Body of pancreas (tissue), 4 donors: ENCODE measurements around the gene RAN. TPM values are rescaled to one million over a fixed set of nuclear protein-coding genes. Genes with fewer than 3 reads are reported as not detected.

ENCODE experiments used
- ATAC-seq: fragments of 150-250 bp; one replicate; pipeline ENCODE4 v1.9.1; 2016
- DNase-seq, 4 donors: peaks; one replicate each; pipeline ENCODE4 v3.0.0-alpha.2; 2019
- H3K27ac ChIP-seq, 4 donors: fragments of 200-600 bp; sonication (generic); 1 replicate in 3 of 4; 2 replicates in 1 of 4; pipeline versions ENCODE4 v1.5.1 to v1.6.1; 2016 to 2019; ENCODE audit warnings: mild to moderate bottlenecking in 1 of 4, mixed read lengths in 1 of 4, moderate library complexity in 1 of 4
- H3K27me3 ChIP-seq, 2 donors: fragments of 200-600 bp; sonication (generic); one replicate each; pipeline ENCODE4 v1.6.0; 2016; ENCODE audit warnings: mild to moderate bottlenecking in 1 of 2
- H3K36me3 ChIP-seq, 2 donors: fragments of 200-600 bp; sonication (generic); replicated peaks in 1 of 2; 2 replicates each; pipeline ENCODE4 v1.5.1; 2016; ENCODE audit warnings: low read depth in 2 of 2; ENCODE audit not compliant: insufficient read depth in 1 of 2
- H3K4me1 ChIP-seq: fragments of 200-600 bp; sonication (generic); one replicate; pipeline ENCODE4 v1.6.0; 2016
- H3K4me3 ChIP-seq, 2 donors: fragments of 200-600 bp; sonication (generic); 1 replicate in 1 of 2; 2 replicates in 1 of 2; pipeline ENCODE4 v1.5.1; 2016 to 2019
- H3K9me3 ChIP-seq, 3 donors: fragments of 200-600 bp; sonication (generic); 1 replicate in 2 of 3; 2 replicates in 1 of 3; pipeline ENCODE4 v1.5.1; 2016
- CTCF ChIP-seq, 7 experiments: fragments of 450-650 bp in 4 of 7; fragments of 200-600 bp in 3 of 7; sonication (generic) in 3 of 7; IDR thresholded peaks; one replicate each; pipeline ENCODE4 v1.5.1; 2016 to 2019; ENCODE audit warnings: antibody characterized with exemption in 7 of 7
- POLR2A ChIP-seq, 3 donors: fragments of 450-650 bp; IDR thresholded peaks; one replicate each; pipeline ENCODE4 v1.6.1; 2016; ENCODE audit warnings: antibody characterized with exemption in 3 of 3, mild to moderate bottlenecking in 2 of 3
- WGBS, 2 donors: methylation state at CpG; one replicate each; pipeline ENCODE4 v1.1.5; 2017; 5-methylcytosine and 5-hydroxymethylcytosine counted together
- intact Hi-C: fragments of 100-400 bp; cut with DNase I; formaldehyde crosslinking; loops from one replicate; pipeline ENCODE4 v1.15.1; 2023
- small RNA-seq: library from RNA; depleted of rRNA; stranded (forward); fragments of <200 nt; gene quantifications from one replicate; pipeline ENCODE3, GENCODE V24; 2016
- total RNA-seq, 2 donors: library from RNA; depleted of rRNA; stranded (reverse); fragments of >200 nt; gene quantifications; one replicate each; pipeline ENCODE4 v1.1.0, GENCODE V29; 2016

The RAN gene
- total RNA-seq, 2 donors from 2014 or later = 79.1 to 115 TPM

- no peaks in the 10 kb centered on the region for H3K27me3 ChIP-seq
- H3K4me3 ChIP-seq = no peak overlapping the region
- 35 to 59% methylated on average over 8 of the region's 8 CpGs for WGBS, 2 donors
- no peak for TF ChIP-seq CTCF (IDR thresholded peaks at IDR 0.05)
- TF ChIP-seq POLR2A (IDR thresholded peaks at IDR 0.05) = no peak
- H3K27ac ChIP-seq = no peak overlapping the region
- peak in 3 of 4 donors; percentile 16 to 32 (median 27) for DNase-seq
- peaks cover 10% of the 10 kb centered on the region for H3K4me1 ChIP-seq
- H3K36me3 ChIP-seq = no peaks in the 10 kb centered on the region
- H3K9me3 ChIP-seq = no peaks in the 10 kb centered on the region
- intact Hi-C loops = loop anchor here (10.0 kb wide), 1 partner anchor 214 kb away; no protein-coding TSS in a partner anchor
- peak; percentile 47 for ATAC-seq
Measured at GRCh38 chr12:130920723-130921381, 49.0 kb downstream of the RAN start.

GRCh38 chr12:130922511-130922953, 50.7 kb downstream of the RAN start:
- WGBS, 2 donors = 46 to 56% methylated on average over 4 of the region's 4 CpGs
- TF ChIP-seq POLR2A (IDR thresholded peaks at IDR 0.05) = no peak
- no peak overlapping the region for H3K27ac ChIP-seq

GRCh38 chr12:130924966-130925665, 53.2 kb downstream of the RAN start:
- no peak for ATAC-seq

More at GRCh38 chr12:130922511-130922953, 50.7 kb downstream of the RAN start:
- ATAC-seq = no peak
- intact Hi-C loops = loop anchor here (10.0 kb wide), 1 partner anchor 212 kb away; no protein-coding TSS in a partner anchor
- DNase-seq = no peak
- Histone ChIP-seq H3K4me1 (no peaks in the 10 kb centered on the region), H3K4me3 (no peak overlapping the region), H3K9me3 (no peaks in the 10 kb centered on the region), H3K27me3 (no peaks in the 10 kb centered on the region), H3K36me3 (no peaks in the 10 kb centered on the region)

GRCh38 chr12:130925666-130926015, 53.8 kb downstream of the RAN start:
- Histone ChIP-seq H3K36me3 (no peaks in the 10 kb centered on the region), H3K27ac (no peak overlapping the region), H3K4me3 (no peak overlapping the region), H3K9me3 (no peaks in the 10 kb centered on the region), H3K4me1 (no peaks in the 10 kb centered on the region), H3K27me3 (no peaks in the 10 kb centered on the region)
- TF ChIP-seq CTCF (IDR thresholded peaks at IDR 0.05) = no peak
- no peak for TF ChIP-seq POLR2A (IDR thresholded peaks at IDR 0.05)
- ATAC-seq (no peak), DNase-seq (no peak)
- intact Hi-C loops = loop anchor here (10.0 kb wide), 1 partner anchor 209 kb away; no protein-coding TSS in a partner anchor
- 68 to 75% methylated on average over 7 of the region's 7 CpGs for WGBS, 2 donors

More at GRCh38 chr12:130924966-130925665, 53.2 kb downstream of the RAN start:
- TF ChIP-seq CTCF (IDR thresholded peaks at IDR 0.05) = no peak
- Histone ChIP-seq H3K36me3 (no peaks in the 10 kb centered on the region), H3K9me3 (no peaks in the 10 kb centered on the region), H3K4me1 (no peaks in the 10 kb centered on the region), H3K27ac (no peak overlapping the region), H3K4me3 (no peak overlapping the region), H3K27me3 (no peaks in the 10 kb centered on the region)
- WGBS, 2 donors = 72 to 77% methylated on average over 16 to 23 of the region's 23 CpGs
- intact Hi-C loops = loop anchor here (10.0 kb wide), 1 partner anchor 210 kb away; no protein-coding TSS in a partner anchor
- DNase-seq = no peak

Small RNA genes lying within 50 kb of the gene (small RNA-seq; reads per million reads assigned to genes)
- gene RF00019 (not detected), gene RNU6-1077P (not detected)

Other genes starting within 250 kb of the RAN start
- 10 to 100 TPM in 1 of 2 donors, 1 to 10 TPM in 1; 7.3 to 27.4 TPM for gene RIMBP2, start 155.8 kb upstream of the RAN start, total RNA-seq
- 10 to 100 TPM; 17.1 to 18.8 TPM for gene STX2, start 32.8 kb upstream of the RAN start, total RNA-seq
- 1 to 10 TPM; 4.4 to 4.9 TPM for gene ADGRD1, start 81.8 kb downstream of the RAN start, total RNA-seq